ENCODE measurements around the gene SOX18.

The SOX18 gene

GRCh38 chr20:64036346-64037198 lies 12.9 kb downstream of the SOX18 start:
- FAIRE-seq, result no peak

- FAIRE-seq, result no peak
Observed at GRCh38 chr20:64035933-64036345, 13.5 kb downstream of the SOX18 start, which contains the start of gene C20orf204. Gene C20orf204 (plus strand): TSS chr20:64036182. CDS start chr20:64036324, 142 bp downstream.

DNA sequence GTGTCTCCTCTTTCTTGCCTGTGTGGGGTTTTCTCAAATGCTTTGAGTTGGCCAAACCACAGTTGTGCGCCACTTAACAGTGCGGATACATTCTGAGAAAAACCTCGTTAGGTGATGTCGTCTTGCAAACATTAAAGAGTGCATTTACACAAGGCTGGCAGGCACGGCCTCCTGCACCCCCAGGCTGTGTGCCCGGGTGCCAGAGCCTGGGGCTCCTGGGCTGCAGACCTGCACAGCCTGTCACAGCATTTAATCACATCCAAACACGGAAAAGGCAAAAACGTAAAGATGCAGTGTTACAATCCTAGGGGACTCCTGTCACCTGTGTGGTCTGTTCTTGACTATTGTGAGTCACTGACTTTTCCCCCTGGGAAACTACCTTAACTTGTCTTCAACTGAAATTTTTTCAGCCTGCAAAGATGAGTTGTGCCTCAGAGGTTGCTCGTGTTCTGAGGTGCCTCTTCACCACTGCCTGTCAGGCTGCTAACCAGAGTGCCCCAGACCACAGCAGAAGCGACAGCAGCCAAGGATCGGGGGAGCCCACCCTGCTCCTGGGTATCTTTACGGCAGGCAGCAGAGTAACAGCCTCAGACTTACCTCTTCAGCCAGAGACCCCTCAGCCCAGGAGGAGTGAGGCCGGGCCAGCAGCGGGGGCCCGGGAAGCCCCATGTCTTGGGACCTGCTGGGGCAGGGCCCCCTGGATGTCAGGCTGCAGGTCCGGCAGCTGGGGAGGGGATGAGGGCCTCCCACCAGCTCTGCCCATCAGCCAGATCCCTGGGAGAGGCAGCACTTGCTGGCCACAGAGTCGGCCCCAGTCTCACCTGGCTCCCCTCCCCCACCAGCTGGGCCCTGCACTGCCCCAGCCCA lies 14.1 kb downstream of the SOX18 start:
- FAIRE-seq, result no peak

GRCh38 chr20:64033981-64034493 lies 15.4 kb downstream of the SOX18 start:
- FAIRE-seq, result no peak

DNA sequence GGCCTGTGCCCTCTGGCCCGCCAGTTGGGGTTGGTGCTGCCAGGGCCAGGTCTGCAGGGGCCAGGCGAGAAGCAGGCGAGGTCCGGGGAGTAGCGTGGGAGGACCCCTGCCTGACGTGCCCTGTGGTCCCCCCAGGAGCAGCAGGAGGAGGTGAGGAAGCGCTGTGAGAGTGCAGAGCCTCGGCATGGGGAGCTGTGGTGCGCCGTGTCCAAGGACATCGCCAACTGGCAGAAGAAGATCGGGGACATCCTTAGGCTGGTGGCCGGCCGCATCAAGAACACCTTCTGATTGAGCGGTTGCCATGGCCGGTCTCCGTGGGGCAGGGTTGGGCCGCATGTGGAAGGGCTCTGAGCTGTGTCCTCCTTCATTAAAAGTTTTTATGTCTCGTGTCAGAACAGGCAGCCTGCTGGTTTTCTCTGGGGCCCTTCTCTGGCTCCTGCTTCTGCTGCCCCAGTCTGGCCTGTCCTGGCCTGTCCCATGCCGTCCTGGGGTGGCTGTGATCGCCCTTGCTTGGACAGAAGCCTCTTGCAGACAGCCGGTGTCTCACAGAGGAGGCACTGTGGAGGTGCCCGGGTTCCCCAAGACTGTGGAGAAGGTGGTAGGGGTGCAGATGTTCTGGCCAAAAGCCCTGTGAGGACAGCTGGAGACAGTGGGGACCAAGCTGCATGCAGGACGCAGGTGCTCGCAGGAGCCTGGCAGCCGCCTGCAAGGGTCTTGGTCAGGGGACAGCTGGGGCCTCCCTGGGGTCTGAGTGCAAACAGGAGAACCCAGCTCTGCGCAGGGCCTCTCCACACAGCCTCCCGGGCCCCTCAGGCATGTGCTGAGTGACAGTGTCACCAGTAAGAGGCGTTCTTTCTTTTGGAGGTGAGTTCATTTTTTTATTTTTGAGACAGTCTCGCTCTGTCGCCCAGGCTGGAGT lies 16.5 kb downstream of the SOX18 start:
- FAIRE-seq, result no peak

GRCh38 chr20:64031822-64032314 lies 17.6 kb downstream of the SOX18 start:
- FAIRE-seq, result no peak

DNA sequence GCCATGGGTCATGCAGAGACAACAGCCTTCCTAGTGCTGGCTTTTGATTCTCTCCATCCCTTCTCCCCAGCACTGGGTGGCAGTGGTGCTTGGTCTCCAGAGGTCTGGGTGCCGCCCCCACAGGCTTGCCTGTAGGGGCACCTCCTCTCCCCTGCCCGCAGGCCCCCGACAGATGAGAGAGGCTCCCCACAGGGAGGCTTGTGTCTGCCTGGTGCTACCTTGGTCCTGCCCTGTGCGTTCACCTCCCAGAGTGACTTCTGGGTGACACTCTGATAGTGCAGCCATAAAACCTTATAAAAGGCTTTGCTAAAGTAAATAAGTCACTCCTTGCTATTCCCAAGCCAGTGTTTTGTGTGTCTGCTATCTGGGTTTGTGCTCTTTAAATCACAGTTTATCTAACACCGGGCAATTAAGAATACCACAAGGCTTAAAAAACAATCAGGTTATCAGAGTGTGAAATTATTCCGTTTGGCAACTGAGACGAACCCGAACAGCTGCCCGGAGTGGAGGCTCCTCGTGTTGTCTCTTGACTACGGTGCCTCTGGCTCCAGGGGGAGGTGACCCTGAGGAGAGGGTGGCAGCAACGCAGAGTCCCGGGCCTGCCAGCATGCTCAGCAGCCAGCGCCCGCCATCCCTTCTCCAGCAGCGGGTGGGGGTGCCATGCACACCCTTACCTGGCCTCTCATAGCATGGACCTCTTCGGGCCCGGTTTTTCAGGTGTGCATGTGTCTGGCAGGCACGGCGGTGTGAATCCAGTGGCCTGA lies 18.9 kb downstream of the SOX18 start:
- no peak for FAIRE-seq

GRCh38 chr20:64029293-64030117 lies 19.9 kb downstream of the SOX18 start:
- FAIRE-seq, result no peak

DNA sequence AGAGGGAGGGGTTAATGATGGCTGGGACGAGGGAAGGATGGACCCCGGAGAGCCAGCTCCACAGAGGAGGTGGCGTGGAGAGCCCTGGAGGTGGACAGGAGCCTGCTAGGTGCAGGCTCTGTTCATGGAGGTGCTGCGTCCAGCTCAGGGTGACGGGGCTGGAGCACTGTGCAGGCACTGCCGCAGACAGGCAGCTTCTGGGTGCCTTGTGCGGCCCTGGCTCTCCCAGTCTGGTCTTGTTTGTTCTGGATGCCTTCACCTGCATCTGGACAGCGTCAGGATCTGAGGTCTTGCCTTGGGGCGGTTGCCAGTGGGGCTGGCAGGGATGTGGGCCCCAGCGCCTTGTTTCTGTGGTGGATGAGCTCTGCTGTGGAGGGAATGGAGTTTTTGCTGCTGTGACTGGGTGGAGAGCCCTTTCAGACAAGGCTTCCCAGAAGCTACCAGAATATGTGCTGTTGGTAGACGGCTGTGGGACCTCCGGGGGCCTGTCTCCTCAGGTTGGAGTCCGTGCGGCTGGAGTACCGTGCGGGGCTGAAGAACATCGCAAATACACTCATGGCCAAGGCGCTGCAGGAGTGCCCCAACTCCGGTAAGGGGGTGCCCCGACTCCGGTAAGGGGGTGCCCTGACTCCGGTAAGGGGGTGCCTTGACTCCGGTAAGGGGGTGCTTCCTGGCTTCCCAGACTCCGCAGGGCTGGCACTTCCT lies 21.3 kb downstream of the SOX18 start:
- FAIRE-seq, result no peak

DNA sequence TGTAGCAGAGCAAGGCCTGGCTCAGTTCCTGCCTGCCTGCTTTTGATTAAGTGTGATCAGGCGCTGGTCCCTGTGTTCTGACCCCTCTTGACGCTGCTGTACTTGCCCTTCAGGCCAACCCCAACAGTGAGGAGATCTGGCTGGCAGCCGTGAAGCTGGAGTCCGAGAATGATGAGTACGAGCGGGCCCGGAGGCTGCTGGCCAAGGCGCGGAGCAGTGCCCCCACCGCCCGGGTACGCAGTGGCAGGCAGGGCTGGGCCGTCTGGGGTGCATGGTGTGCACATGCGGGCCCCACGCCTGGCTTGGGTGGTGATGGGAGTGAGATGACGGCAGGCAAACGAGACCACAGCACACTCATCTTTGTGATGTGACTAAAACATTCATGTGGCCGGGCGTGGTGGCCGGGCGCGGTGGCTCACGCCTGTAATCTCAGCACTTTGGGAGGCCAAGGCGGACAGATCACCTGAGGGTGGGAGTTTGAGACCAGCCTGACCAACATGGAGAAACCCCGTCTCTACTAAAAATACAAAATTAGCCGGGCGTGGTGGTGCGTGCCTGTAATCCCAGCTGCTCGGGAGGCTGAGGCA lies 23.5 kb downstream of the SOX18 start:
- FAIRE-seq, result no peak

- FAIRE-seq, result no peak
Observed at GRCh38 chr20:64025101-64025825, 24.2 kb downstream of the SOX18 start.

DNA sequence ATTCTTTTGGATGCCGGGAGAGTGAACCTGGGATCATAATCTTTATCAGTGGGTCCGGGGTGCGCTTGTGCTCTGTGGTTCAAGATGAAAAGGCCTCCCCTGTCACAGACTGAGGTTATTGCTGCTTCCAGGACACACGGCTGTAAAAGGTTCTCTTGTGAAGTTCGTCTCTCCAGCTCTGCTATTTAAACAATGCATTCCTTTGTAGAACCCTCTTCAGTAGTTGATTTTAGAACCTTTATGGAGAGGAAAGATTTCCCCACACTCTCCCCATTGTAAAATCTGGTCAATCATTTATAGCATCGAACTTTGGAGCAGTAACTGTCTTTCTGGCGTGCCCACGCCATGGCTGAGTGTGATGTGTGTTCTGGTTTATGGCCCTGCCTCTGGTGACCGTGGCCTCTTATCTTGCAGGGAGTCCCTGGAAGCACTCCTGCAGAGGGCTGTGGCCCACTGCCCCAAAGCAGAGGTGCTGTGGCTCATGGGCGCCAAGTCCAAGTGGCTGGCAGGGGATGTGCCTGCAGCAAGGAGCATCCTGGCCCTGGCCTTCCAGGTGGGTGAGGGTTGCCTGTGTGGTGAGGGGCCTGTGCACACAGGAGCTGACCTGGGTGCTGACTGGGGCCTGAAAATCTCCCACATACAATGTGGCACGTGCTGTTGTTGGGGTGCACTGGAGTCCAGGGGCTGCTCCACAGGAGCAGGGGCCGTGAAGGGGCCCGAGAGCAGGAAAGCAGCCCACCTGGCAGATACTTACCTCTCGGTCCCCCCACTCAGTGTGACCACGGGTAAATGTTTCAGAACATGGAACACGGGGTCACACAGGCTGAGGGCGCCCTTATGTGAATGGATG lies 25.1 kb downstream of the SOX18 start:
- FAIRE-seq, result no peak

GRCh38 chr20:64023361-64024140 lies 25.9 kb downstream of the SOX18 start:
- no peak for FAIRE-seq

GRCh38 chr20:64022671-64023360 lies 26.6 kb downstream of the SOX18 start:
- no peak for FAIRE-seq

GRCh38 chr20:64021124-64021975 lies 28.1 kb downstream of the SOX18 start:
- no peak for FAIRE-seq

All from islet of Langerhans (tissue), 1 donor.